GM23338 (cell line): ENCODE measurements around the gene GSTA5.
"Not testable (repeated sequence)": the region's sequence is repeated elsewhere in the genome, so short reads cannot be mapped to it uniquely, and the experiment has no call there.

ENCODE experiments used
- CREB1 ChIP-seq: fragments of 250-450 bp; sonication (Bioruptor Pico); IDR thresholded peaks from 2 replicates; pipeline ENCODE4 v1.5.0; 2020; ENCODE audit warnings: low read depth, mild to moderate bottlenecking, moderate library complexity
- EZH2 ChIP-seq: fragments of 200-600 bp; sonication (generic); IDR thresholded peaks from one replicate; pipeline ENCODE4 v1.8.0; 2017; ENCODE audit warnings: antibody characterized with exemption, mild to moderate bottlenecking, low read depth; ENCODE audit not compliant: unreplicated experiment
- EZH2phosphoT487 ChIP-seq: fragments of 200-600 bp; sonication (generic); IDR thresholded peaks from one replicate; pipeline ENCODE4 v1.8.1; 2018; ENCODE audit warnings: antibody characterized with exemption; ENCODE audit not compliant: unreplicated experiment
- JUNB ChIP-seq: IDR thresholded peaks from one replicate; pipeline ENCODE4 v1.6.1; 2016; ENCODE audit warnings: antibody characterized with exemption; ENCODE audit not compliant: unreplicated experiment
- TF ChIP-seq, protein P1 (sequence below), 2 experiments: fragments of 200-600 bp in 1 of 2; sonication (generic) in 1 of 2; conservative IDR thresholded peaks; 2 replicates each; pipeline versions ENCODE4 v1.5.1 to v1.6.1; 2016 to 2017; ENCODE audit warnings: antibody characterized with exemption in 2 of 2, low read depth in 2 of 2, mild to moderate bottlenecking in 2 of 2, moderate library complexity in 1 of 2
- TF ChIP-seq, protein P2 (sequence below): IDR thresholded peaks from 2 replicates; pipeline ENCODE4 v1.6.1; 2016; ENCODE audit warnings: antibody characterized with exemption

DNA sequence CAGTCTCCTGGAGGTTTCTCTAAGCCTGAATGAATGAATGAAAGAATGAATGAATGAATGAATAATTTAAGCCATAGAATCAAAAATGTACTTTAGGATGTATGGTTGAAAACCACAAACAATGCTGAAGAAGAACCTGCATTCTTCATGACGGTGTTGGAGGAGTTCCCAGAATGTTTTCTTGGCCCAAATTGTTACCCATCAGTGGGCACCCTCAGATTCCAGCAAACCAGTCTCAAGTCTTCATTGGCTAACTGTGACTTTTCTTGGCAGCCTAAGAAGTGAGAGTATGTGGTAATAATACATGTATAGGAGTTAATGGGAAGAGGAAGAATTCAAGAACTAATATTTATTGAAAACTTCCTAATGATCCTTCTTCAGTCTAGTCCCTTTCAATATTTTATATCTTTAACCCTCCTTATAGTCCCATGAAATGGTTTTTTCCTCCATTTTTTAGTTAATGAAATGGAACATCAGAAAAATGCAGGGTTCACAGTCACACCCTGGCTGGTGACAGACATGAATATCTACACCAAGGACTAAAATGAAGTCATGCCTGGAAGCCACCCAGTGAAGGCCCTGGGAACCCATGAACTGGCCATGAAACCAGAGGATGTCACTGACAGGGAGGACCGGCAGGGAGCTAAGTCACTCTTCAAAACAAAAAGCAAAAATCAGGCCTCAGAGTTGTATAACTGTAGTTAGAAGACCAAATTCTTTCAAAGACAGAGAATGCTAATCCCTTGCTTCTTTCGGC, 29.9 kb upstream of the GSTA5 start:
- TF ChIP-seq, protein P1, sequence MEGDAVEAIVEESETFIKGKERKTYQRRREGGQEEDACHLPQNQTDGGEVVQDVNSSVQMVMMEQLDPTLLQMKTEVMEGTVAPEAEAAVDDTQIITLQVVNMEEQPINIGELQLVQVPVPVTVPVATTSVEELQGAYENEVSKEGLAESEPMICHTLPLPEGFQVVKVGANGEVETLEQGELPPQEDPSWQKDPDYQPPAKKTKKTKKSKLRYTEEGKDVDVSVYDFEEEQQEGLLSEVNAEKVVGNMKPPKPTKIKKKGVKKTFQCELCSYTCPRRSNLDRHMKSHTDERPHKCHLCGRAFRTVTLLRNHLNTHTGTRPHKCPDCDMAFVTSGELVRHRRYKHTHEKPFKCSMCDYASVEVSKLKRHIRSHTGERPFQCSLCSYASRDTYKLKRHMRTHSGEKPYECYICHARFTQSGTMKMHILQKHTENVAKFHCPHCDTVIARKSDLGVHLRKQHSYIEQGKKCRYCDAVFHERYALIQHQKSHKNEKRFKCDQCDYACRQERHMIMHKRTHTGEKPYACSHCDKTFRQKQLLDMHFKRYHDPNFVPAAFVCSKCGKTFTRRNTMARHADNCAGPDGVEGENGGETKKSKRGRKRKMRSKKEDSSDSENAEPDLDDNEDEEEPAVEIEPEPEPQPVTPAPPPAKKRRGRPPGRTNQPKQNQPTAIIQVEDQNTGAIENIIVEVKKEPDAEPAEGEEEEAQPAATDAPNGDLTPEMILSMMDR (conservative IDR thresholded peaks at IDR 0.05; ENCODE audit: low read depth in 2 of 2): not testable (repeated sequence)
- TF ChIP-seq, protein P2, sequence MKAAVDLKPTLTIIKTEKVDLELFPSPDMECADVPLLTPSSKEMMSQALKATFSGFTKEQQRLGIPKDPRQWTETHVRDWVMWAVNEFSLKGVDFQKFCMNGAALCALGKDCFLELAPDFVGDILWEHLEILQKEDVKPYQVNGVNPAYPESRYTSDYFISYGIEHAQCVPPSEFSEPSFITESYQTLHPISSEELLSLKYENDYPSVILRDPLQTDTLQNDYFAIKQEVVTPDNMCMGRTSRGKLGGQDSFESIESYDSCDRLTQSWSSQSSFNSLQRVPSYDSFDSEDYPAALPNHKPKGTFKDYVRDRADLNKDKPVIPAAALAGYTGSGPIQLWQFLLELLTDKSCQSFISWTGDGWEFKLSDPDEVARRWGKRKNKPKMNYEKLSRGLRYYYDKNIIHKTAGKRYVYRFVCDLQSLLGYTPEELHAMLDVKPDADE: not testable (repeated sequence)
- TF ChIP-seq EZH2; EZH2phosphoT487; JUNB; CREB1 (CRISPR knock-in tag): not testable (repeated sequence)
